GM18526 (cell line): Measurements from ENCODE around the gene ARL6IP4.

Experiments
- POLR2A ChIP-seq: IDR thresholded peaks from 3 replicates; pipeline ENCODE4 v1.6.1; 2011; ENCODE audit not compliant: insufficient read length; ENCODE audit errors: extremely low read depth

ARL6IP4 gene

GRCh38 chr12:122983789-122984515 is 3.5 kb downstream of the ARL6IP4 start:
- TF ChIP-seq POLR2A: no peak

- no peak for TF ChIP-seq POLR2A
These were observed 4.3 kb downstream of the ARL6IP4 start for GRCh38 chr12:122984612-122985337.

- no peak for TF ChIP-seq POLR2A
These were observed 5.1 kb downstream of the ARL6IP4 start for GRCh38 chr12:122985338-122986257.

GRCh38 chr12:122986258-122986871 is 5.9 kb downstream of the ARL6IP4 start:
- no peak for TF ChIP-seq POLR2A

- no peak for TF ChIP-seq POLR2A
These were observed 6.8 kb downstream of the ARL6IP4 start for GRCh38 chr12:122987086-122987951.

GRCh38 chr12:122988036-122988435 is 7.6 kb downstream of the ARL6IP4 start:
- TF ChIP-seq POLR2A: no peak

GRCh38 chr12:122988612-122989212 is 8.2 kb downstream of the ARL6IP4 start:
- no peak for TF ChIP-seq POLR2A

- TF ChIP-seq POLR2A: no peak
These were observed 8.9 kb downstream of the ARL6IP4 start for GRCh38 chr12:122989225-122989839.

GRCh38 chr12:122989874-122990419 is 9.5 kb downstream of the ARL6IP4 start:
- no peak for TF ChIP-seq POLR2A

GRCh38 chr12:122990561-122990960 is 10.1 kb downstream of the ARL6IP4 start:
- no peak for TF ChIP-seq POLR2A

GRCh38 chr12:122990961-122991622 is 10.6 kb downstream of the ARL6IP4 start:
- no peak for TF ChIP-seq POLR2A

- no peak for TF ChIP-seq POLR2A
These were observed 11.3 kb downstream of the ARL6IP4 start for GRCh38 chr12:122991623-122992275.

GRCh38 chr12:122992386-122992785 is 11.9 kb downstream of the ARL6IP4 start:
- no peak for TF ChIP-seq POLR2A
